ENCODE results near the gene DKC1. TPM values are rescaled to one million over a fixed set of nuclear protein-coding genes. Genes with fewer than 3 reads are reported as not detected.

The DKC1 gene
- total and polyA plus RNA-seq, 2 donors (not counting 3 experiments of a cell fraction or from before 2014, with no cell fraction given): 28.6 to 69.1 TPM

DNA sequence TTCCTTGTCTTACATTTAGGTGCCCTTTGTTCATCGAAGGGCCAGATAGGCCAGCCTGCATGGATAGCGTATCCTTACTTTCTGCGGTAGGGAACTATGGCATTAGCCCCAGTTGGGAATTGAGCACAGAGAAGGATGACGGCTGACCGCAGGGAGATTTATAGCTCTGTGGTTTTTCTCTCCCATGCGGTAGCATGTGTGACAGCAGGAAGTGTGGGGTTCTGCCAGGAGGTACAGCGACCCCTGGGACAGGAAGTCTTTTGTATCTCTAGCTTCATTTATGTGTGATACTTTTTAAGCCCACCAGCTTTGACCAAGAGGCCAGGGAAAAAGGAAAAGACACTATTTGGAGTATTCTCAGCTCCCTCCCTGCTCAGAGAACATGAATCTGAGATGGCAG, 44.8 kb upstream of the DKC1 start:
- CTCF ChIA-PET: interaction anchor here (1.1 to 4.3 kb wide), 5 partner anchors 11 to 33 kb away, joined by 5 to 49 read pairs (median 6); partner anchors contain the start of gene GAB3
- H3K27me3 ChIP-seq (ENCODE audit: control insufficient read depth in 2 of 2, insufficient read depth in 2 of 2, low read length in 2 of 2): no peaks in the 10 kb centered on the region
- H3K79me2 ChIP-seq (ENCODE audit: control insufficient read depth, insufficient read depth, low read length): no peaks in the 10 kb centered on the region
- DNase-seq (ENCODE audit: low read depth, low spot score) (no peak), FAIRE-seq (peak; percentile 64)
- no peak overlapping the region for H3K4me3 ChIP-seq (replicated peaks in 1 of 3; ENCODE audit: insufficient read depth in 1 of 3, low read depth in 1 of 3, low read length in 3 of 3)
- no peaks in the 10 kb centered on the region for H3K9me3 ChIP-seq (replicated peaks; ENCODE audit: control insufficient read depth, insufficient read depth, low read length)
- no peaks in the 10 kb centered on the region for H4K20me1 ChIP-seq (replicated peaks; ENCODE audit: control insufficient read depth, extremely low read depth, insufficient read depth, low read length)
- TF ChIP-seq EZH2 (IDR thresholded peaks at IDR 0.05; ENCODE audit: borderline replicate concordance, low read depth, low read length, severe bottlenecking) (no peak), POLR2A (IDR thresholded peaks at IDR 0.05; ENCODE audit: low read depth, low read length) (no peak)
- TF ChIP-seq, protein P1, sequence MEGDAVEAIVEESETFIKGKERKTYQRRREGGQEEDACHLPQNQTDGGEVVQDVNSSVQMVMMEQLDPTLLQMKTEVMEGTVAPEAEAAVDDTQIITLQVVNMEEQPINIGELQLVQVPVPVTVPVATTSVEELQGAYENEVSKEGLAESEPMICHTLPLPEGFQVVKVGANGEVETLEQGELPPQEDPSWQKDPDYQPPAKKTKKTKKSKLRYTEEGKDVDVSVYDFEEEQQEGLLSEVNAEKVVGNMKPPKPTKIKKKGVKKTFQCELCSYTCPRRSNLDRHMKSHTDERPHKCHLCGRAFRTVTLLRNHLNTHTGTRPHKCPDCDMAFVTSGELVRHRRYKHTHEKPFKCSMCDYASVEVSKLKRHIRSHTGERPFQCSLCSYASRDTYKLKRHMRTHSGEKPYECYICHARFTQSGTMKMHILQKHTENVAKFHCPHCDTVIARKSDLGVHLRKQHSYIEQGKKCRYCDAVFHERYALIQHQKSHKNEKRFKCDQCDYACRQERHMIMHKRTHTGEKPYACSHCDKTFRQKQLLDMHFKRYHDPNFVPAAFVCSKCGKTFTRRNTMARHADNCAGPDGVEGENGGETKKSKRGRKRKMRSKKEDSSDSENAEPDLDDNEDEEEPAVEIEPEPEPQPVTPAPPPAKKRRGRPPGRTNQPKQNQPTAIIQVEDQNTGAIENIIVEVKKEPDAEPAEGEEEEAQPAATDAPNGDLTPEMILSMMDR (IDR thresholded peaks at IDR 0.05; ENCODE audit: extremely low read depth in 1 of 2, insufficient read depth in 1 of 2, low read depth in 1 of 2, low read length in 2 of 2): no peak
- no peak overlapping the region for H2AFZ ChIP-seq (ENCODE audit: low read depth, low read length)
- H3K4me1 ChIP-seq (ENCODE audit: control insufficient read depth, extremely low read depth, insufficient read depth, low read length): peaks cover 36% of the 10 kb centered on the region
- dilution Hi-C loops (cut with MboI; ENCODE audit: extremely low pct_ligation_motif_present, low sequenced_read_pairs) (no loop called here), intact Hi-C loops (cut with micrococcal nuclease) (loop anchor here (2.0 kb wide), 1 partner anchor 17 kb away; no protein-coding TSS in a partner anchor)
- no peak overlapping the region for H3K9ac ChIP-seq (replicated peaks; ENCODE audit: extremely low read depth, insufficient read depth, low read length)
- H3K27ac ChIP-seq (ENCODE audit: insufficient read depth, low read depth, low read length): peak overlapping the region; percentile 37
- no TSS peak for BruUV-seq (replicated peaks)
- H3K4me2 ChIP-seq (ENCODE audit: insufficient read depth, low read length): peak overlapping the region; percentile 16
- peaks cover 0 to 3% of the 10 kb centered on the region in 2 experiments for H3K36me3 ChIP-seq (ENCODE audit: control insufficient read depth in 2 of 2, extremely low read depth in 1 of 2, insufficient read depth in 2 of 2, low read length in 2 of 2)
- no peaks in the 10 kb centered on the region for H3K9me1 ChIP-seq (replicated peaks; ENCODE audit: control insufficient read depth, extremely low read depth, insufficient read depth, low read length)
- POLR2A ChIA-PET: no interaction called here

DNA sequence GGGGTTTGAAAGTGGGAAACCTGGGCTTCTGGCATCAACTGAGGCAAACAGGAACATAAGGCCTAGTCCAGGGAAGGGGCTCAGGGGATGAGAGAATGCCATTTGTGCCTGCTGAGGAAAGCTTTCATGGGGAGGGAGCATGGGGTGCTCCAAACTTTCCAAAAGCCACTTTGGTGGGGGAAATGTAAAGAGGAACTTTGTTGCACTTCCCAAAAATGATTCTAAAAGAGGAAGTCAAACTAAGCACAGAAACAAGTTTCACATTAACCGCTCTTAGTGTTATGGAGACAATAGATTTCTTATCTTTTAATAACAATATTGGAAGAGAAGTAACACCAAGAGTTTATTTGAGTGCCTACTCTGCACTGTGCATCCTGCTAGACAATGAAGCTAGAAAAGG, 44.0 kb upstream of the DKC1 start:
- no peak for FAIRE-seq
- Histone ChIP-seq H4K20me1 (replicated peaks; ENCODE audit: control insufficient read depth, extremely low read depth, insufficient read depth, low read length) (no peaks in the 10 kb centered on the region), H3K79me2 (ENCODE audit: control insufficient read depth, insufficient read depth, low read length) (no peaks in the 10 kb centered on the region), H3K4me1 (ENCODE audit: control insufficient read depth, extremely low read depth, insufficient read depth, low read length) (peaks cover 30% of the 10 kb centered on the region), H3K36me3 (ENCODE audit: control insufficient read depth in 2 of 2, extremely low read depth in 1 of 2, insufficient read depth in 2 of 2, low read length in 2 of 2) (peaks cover 0 to 3% of the 10 kb centered on the region in 2 experiments), H2AFZ (ENCODE audit: low read depth, low read length) (no peak overlapping the region), H3K4me3 (replicated peaks in 1 of 3; ENCODE audit: insufficient read depth in 1 of 3, low read depth in 1 of 3, low read length in 3 of 3) (no peak overlapping the region), H3K9me3 (replicated peaks; ENCODE audit: control insufficient read depth, insufficient read depth, low read length) (no peaks in the 10 kb centered on the region), H3K27ac (ENCODE audit: insufficient read depth, low read depth, low read length) (peak overlapping the region; percentile 37), H3K9me1 (replicated peaks; ENCODE audit: control insufficient read depth, extremely low read depth, insufficient read depth, low read length) (no peaks in the 10 kb centered on the region), H3K27me3 (ENCODE audit: control insufficient read depth in 2 of 2, insufficient read depth in 2 of 2, low read length in 2 of 2) (no peaks in the 10 kb centered on the region), H3K9ac (replicated peaks; ENCODE audit: extremely low read depth, insufficient read depth, low read length) (no peak overlapping the region), H3K4me2 (ENCODE audit: insufficient read depth, low read length) (no peak overlapping the region)
- ChIA-PET CTCF (interaction anchor here (0.9 to 4.3 kb wide), 3 partner anchors 29 to 120 kb away, joined by 3 to 49 read pairs (median 5); partner anchors contain the start of gene GAB3), POLR2A (no interaction called here)
- intact Hi-C loops (cut with micrococcal nuclease): loop anchor here (1.0 to 2.0 kb wide), 2 partner anchors 10 to 16 kb away; no protein-coding TSS in a partner anchor
- no peak for DNase-seq (ENCODE audit: low read depth, low spot score)
- no TSS peak for BruUV-seq (replicated peaks)
- no peak for TF ChIP-seq MYC (IDR thresholded peaks at IDR 0.05; ENCODE audit: low read depth, low read length)
- TF ChIP-seq, protein P2, sequence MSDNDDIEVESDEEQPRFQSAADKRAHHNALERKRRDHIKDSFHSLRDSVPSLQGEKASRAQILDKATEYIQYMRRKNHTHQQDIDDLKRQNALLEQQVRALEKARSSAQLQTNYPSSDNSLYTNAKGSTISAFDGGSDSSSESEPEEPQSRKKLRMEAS (IDR thresholded peaks at IDR 0.05; ENCODE audit: insufficient read depth, insufficient read length): no peak
- no peak for TF ChIP-seq POLR2A (IDR thresholded peaks at IDR 0.05; ENCODE audit: low read depth, low read length)
- no peak for TF ChIP-seq POLR2AphosphoS5 (IDR thresholded peaks at IDR 0.05; ENCODE audit: insufficient read depth, low read depth, low read length)
- dilution Hi-C loops (cut with MboI; ENCODE audit: extremely low pct_ligation_motif_present, low sequenced_read_pairs): no loop called here

Measured in endothelial cell of umbilical vein (primary cell).